Keratinocyte (primary cell): ENCODE measurements around the gene MRPL9.

Experiments used
- CTCF ChIP-seq, 3 experiments: IDR thresholded peaks in 1 of 3; conservative IDR thresholded peaks in 1 of 3; optimal IDR thresholded peaks in 1 of 3; 2 replicates in 2 of 3; 3 replicates in 1 of 3; pipeline versions ENCODE3 to v1.5.1; 2011; ENCODE audit warnings: low read length in 3 of 3, mild to moderate bottlenecking in 3 of 3, moderate library complexity in 2 of 3, control low read depth in 1 of 3, inconsistent platforms in 1 of 3; ENCODE audit not compliant: insufficient read depth in 2 of 3; ENCODE audit errors: extremely low read depth in 1 of 3
- EZH2 ChIP-seq: IDR thresholded peaks from one replicate; pipeline ENCODE4 v1.6.1; 2012; ENCODE audit warnings: inconsistent platforms, mild to moderate bottlenecking, low read length, moderate library complexity

DNA sequence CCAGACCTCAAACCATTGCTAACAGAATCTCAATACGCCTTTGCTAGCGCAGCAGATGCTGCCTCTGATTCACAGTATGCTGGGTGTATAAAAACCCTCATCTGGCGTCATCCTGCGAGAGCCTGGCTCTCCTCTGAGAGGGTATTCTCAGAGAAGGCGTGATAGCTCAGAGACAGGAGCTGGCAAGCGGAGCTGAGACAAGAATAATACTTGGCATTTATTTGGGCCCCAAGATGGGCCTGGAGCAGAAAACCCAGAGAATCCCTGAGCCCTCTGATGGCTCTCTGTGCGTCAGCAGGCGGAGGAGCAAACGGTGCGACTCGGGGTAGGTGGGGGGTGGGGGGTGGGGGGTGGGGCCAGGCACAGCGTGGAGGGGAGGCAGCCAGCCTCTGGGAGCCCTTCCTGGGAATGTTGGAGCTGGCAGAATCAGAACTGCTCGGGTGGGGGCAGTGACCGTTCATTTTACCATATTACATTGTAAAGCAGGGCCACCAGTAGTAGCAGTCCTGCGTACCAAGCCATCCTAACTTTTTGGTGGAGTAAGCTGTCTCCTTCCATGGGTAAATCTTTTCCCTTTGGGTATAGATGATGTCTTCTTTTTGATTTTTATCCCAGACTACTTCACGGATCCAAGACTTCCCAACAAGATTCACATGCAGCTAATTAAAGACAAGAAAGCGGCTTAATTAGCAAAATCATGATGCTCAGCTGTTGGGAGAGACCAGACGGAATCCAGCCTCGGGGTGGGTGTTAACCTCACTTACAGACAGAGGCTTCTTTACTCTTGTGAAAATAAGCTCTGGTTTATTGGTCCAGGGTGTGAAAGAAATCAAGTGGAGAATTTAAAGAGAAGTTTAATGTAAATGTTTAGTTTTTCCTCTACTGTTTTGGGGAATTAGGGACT is 34.9 kb downstream of the MRPL9 start:
- no peak for TF ChIP-seq CTCF (optimal IDR thresholded peaks at IDR 0.05 in 1 of 3, IDR thresholded peaks at IDR 0.05 in 1 of 3, conservative IDR thresholded peaks at IDR 0.05 in 1 of 3; ENCODE audit: extremely low read depth in 1 of 3, insufficient read depth in 2 of 3, low read length in 3 of 3)
- TF ChIP-seq EZH2 = no peak
